Frontal cortex (tissue), 1 donor: ENCODE measurements around the gene ATP9A. TPM values are rescaled to one million over a fixed set of nuclear protein-coding genes. Genes with fewer than 3 reads are reported as not detected.

ENCODE experiments used
- total RNA-seq: library from RNA; depleted of rRNA; stranded (reverse); fragments of >200 nt; gene quantifications from one replicate; pipeline ENCODE4 v1.2.3, GENCODE V29; 2014

The ATP9A gene
- total RNA-seq, 1 donor from 2014 or later: 242 TPM

Other genes starting within 250 kb of the ATP9A start
- gene NFATC2, start 225.7 kb downstream of the ATP9A start, total RNA-seq: 0.41 TPM
- 0.41 TPM for gene SALL4, start 34.1 kb upstream of the ATP9A start, total RNA-seq